Gastroesophageal sphincter (tissue), 3 donors: ENCODE results near the gene RBM18.

Experiments used
- CTCF ChIP-seq, 4 experiments: fragments of 200-600 bp in 2 of 4; fragments of 450-650 bp in 2 of 4; sonication (generic) in 1 of 4; IDR thresholded peaks; one replicate each; pipeline ENCODE4 v1.5.1; 2017 to 2019; ENCODE audit warnings: antibody characterized with exemption in 4 of 4, mild to moderate bottlenecking in 2 of 4, moderate library complexity in 2 of 4
- EP300 ChIP-seq: sonication (generic); formaldehyde crosslinking; IDR thresholded peaks from one replicate; pipeline ENCODE4 v1.6.1; 2017; ENCODE audit warnings: antibody characterized with exemption, mild to moderate bottlenecking
- POLR2A ChIP-seq, 2 donors: fragments of 450-650 bp; IDR thresholded peaks; one replicate each; pipeline ENCODE4 v1.6.1; 2017; ENCODE audit warnings: antibody characterized with exemption in 2 of 2, mild to moderate bottlenecking in 2 of 2, moderate library complexity in 1 of 2
- POLR2AphosphoS5 ChIP-seq: sonication (generic); formaldehyde crosslinking; IDR thresholded peaks from one replicate; pipeline ENCODE4 v1.6.1; 2017; ENCODE audit warnings: antibody characterized with exemption

GRCh38 chr9:122265149-122265915 is 692 bp upstream of the RBM18 start:
- no peak for TF ChIP-seq CTCF (IDR thresholded peaks at IDR 0.05)
- TF ChIP-seq POLR2AphosphoS5 = no peak
- no peak for TF ChIP-seq EP300
- no peak for TF ChIP-seq POLR2A (IDR thresholded peaks at IDR 0.05)
